Right lobe of liver (tissue), 6 donors: ENCODE data around the gene CDH2. TPM values are rescaled to one million over a fixed set of nuclear protein-coding genes. Genes with fewer than 3 reads are reported as not detected.

ENCODE experiments used
- ATAC-seq, 4 donors: fragments of 200-7000 bp; cut with Tn5 transposase; one replicate each; pipeline ENCODE4 v1.9.1; 2020; ENCODE audit warnings: mild to moderate bottlenecking in 4 of 4, moderate library complexity in 4 of 4
- DNase-seq, 3 donors: peaks; one replicate each; pipeline ENCODE4 v3.0.0-alpha.2; 2020
- H3K27ac ChIP-seq, 3 donors: fragments of 200-600 bp; one replicate each; pipeline ENCODE4 v1.8.0; 2022
- H3K27me3 ChIP-seq, 2 donors: fragments of 200-600 bp; one replicate each; pipeline ENCODE4 v1.8.0; 2022
- H3K36me3 ChIP-seq, 4 donors: fragments of 200-600 bp; sonication (generic) in 1 of 4; one replicate each; pipeline versions ENCODE4 v1.5.1 to v1.8.0; 2017 to 2022; ENCODE audit warnings: control low read depth in 1 of 4
- H3K4me1 ChIP-seq, 4 donors: fragments of 200-600 bp; sonication (generic) in 1 of 4; one replicate each; pipeline versions ENCODE4 v1.5.1 to v1.8.0; 2017 to 2022; ENCODE audit warnings: control low read depth in 1 of 4
- H3K4me3 ChIP-seq, 3 donors: fragments of 200-600 bp; one replicate each; pipeline ENCODE4 v1.8.0; 2022
- H3K9me3 ChIP-seq, 4 donors: fragments of 200-600 bp; sonication (generic) in 1 of 4; one replicate each; pipeline versions ENCODE4 v1.5.1 to v1.8.0; 2017 to 2022; ENCODE audit warnings: control low read depth in 1 of 4
- POLR2A ChIP-seq: fragments of 450-650 bp; IDR thresholded peaks from one replicate; pipeline ENCODE4 v1.6.1; 2017; ENCODE audit warnings: antibody characterized with exemption, mild to moderate bottlenecking
- WGBS: methylation state at CpG from one replicate; pipeline ENCODE4 v1.1.6; 2018; ENCODE audit warnings: low coverage, low lambda C conversion rate; ENCODE audit not compliant: insufficient coverage; ENCODE audit errors: missing lambda C conversion rate; 5-methylcytosine and 5-hydroxymethylcytosine counted together
- intact Hi-C, 2 donors: fragments of 100-400 bp; cut with DNase I; formaldehyde crosslinking; loops; one replicate each; pipeline versions ENCODE4 v1.11.2 to v1.14.1; 2022
- total RNA-seq, 6 experiments: library from RNA; depleted of rRNA in 2 of 6; stranded (reverse); fragments of >200 nt in 2 of 6; fragmentation: NEBNext Ultra II Directional in 3 of 6; extraction: Animal tissue kit (Norgen Biotek cat#: 25700) in 3 of 6; gene quantifications; one replicate each; pipeline versions ENCODE4 v1.1.0 to v1.2.4, GENCODE V29; 2016 to 2023
- TF ChIP-seq, protein P1 (sequence below), 4 donors: fragments of 200-600 bp in 3 of 4; fragments of 450-650 bp in 1 of 4; IDR thresholded peaks; one replicate each; pipeline versions ENCODE4 v1.5.1 to v1.8.0; 2016 to 2022; ENCODE audit warnings: antibody characterized with exemption in 4 of 4, mild to moderate bottlenecking in 2 of 4
- donor health status: DM: no; HTN: yes; CAD: no.
- donor health status: DM: no; HTN: no; CAD: no.
- donor health status: DM: no; HTN: no; CAD: no.
- donor health status: DM: no; HTN: yes; CAD: no.
- donor health status: DM: no; HTN: yes; CAD: no.

The CDH2 gene
- total RNA-seq, 6 experiments from 2014 or later, result 32.3 to 46.8 (median 35.8) TPM

DNA sequence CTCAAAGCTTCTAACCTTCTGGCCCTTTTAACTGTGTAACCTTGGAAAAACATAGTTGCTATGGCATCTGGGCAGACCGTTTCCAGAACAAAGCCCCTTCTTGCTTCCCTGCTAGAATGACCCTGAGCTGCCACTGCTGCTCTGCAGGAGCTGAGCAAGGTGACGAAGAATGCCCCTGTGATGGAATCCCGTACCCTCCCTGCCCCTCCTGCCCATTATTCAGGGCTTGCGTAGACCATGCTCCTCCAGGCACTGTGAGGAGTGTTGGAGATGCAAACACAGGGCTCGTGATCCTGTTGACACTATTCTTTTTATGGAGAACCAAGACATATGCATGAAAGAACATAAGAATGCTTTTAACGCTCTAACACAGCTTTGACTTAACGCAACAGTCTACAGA is 191.1 kb downstream of the CDH2 start:
- Histone ChIP-seq H3K27me3 (no peaks in the 10 kb centered on the region), H3K4me3 (no peak overlapping the region), H3K36me3 (peaks cover 0 to 31% (median 2%) of the 10 kb centered on the region in 4 donors), H3K9me3 (no peaks in the 10 kb centered on the region), H3K27ac (no peak overlapping the region), H3K4me1 (no peaks in the 10 kb centered on the region)
- WGBS, result 93% methylated on average over 5 of the region's 7 CpGs
- no peak for ATAC-seq
- intact Hi-C loops, result no loop called here
- no peak for DNase-seq
- TF ChIP-seq, protein P1, sequence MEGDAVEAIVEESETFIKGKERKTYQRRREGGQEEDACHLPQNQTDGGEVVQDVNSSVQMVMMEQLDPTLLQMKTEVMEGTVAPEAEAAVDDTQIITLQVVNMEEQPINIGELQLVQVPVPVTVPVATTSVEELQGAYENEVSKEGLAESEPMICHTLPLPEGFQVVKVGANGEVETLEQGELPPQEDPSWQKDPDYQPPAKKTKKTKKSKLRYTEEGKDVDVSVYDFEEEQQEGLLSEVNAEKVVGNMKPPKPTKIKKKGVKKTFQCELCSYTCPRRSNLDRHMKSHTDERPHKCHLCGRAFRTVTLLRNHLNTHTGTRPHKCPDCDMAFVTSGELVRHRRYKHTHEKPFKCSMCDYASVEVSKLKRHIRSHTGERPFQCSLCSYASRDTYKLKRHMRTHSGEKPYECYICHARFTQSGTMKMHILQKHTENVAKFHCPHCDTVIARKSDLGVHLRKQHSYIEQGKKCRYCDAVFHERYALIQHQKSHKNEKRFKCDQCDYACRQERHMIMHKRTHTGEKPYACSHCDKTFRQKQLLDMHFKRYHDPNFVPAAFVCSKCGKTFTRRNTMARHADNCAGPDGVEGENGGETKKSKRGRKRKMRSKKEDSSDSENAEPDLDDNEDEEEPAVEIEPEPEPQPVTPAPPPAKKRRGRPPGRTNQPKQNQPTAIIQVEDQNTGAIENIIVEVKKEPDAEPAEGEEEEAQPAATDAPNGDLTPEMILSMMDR (IDR thresholded peaks at IDR 0.05), result no peak
- no peak for TF ChIP-seq POLR2A

DNA sequence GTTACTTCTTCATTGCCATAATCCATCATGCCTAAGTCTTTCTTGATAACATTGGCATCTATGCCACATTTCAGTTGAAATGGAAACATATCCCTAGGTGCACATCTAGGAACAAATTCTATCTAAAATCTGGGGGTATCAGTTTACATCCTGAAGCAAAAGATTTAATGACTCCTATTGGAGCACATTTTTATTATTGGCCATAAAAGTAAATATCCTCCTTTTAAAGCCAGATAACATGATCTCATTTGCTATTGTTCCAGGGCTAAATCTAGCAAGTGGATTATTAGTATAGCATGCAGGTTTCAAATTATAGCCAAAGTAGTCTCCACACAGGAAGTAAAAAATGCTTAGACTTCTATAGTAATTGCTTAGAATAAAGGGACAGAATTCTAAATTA is 193.2 kb downstream of the CDH2 start:
- DNase-seq, result no peak
- no peaks in the 10 kb centered on the region for H3K4me1 ChIP-seq
- H3K4me3 ChIP-seq, result no peak overlapping the region
- H3K9me3 ChIP-seq, result no peaks in the 10 kb centered on the region
- no peak for TF ChIP-seq POLR2A
- TF ChIP-seq, protein P1 (IDR thresholded peaks at IDR 0.05), result no peak
- H3K27ac ChIP-seq, result no peak overlapping the region
- intact Hi-C loops, result no loop called here
- ATAC-seq, result no peak
- H3K27me3 ChIP-seq, result no peaks in the 10 kb centered on the region
- peaks cover 0 to 28% (median 0%) of the 10 kb centered on the region in 4 donors for H3K36me3 ChIP-seq

DNA sequence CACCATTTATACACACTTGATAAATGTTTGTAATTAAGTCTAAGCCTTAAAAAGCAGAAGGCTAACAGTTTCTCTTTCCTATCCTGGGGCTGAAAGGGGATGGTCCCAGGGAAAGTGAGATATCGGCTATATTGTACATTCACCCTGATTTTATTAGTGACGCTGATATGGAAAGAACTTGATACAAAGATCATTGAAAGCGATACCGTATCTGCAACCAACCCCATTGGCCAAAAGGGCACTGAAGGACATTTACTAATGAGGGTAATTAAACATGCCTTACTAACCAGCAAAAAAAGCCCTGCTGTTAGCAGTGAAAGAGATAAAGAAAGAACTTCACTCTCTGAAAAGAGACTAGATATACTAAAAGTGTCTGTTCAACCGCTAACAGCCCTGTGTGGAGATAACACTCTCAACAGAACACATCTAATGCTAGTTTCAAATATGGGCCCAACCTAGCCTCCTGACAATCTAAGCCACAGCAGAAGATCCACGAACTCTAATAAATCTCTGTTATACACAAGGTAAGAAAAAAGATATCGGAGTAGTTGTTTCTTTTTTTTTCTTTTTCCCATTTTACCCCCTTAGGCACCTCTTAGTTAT is 200.0 kb downstream of the CDH2 start:
- no peak overlapping the region for H3K4me3 ChIP-seq
- no peak overlapping the region for H3K27ac ChIP-seq
- ATAC-seq (no peak), DNase-seq (no peak)
- H3K36me3 ChIP-seq, result peaks cover 0 to 3% (median 0%) of the 10 kb centered on the region in 4 donors
- TF ChIP-seq POLR2A, result no peak
- TF ChIP-seq, protein P1 (IDR thresholded peaks at IDR 0.05), result no peak
- H3K27me3 ChIP-seq, result no peaks in the 10 kb centered on the region
- intact Hi-C loops, result no loop called here
- no peaks in the 10 kb centered on the region for H3K9me3 ChIP-seq
- WGBS, result 88% methylated on average over 7 of the region's 7 CpGs
- no peaks in the 10 kb centered on the region for H3K4me1 ChIP-seq

DNA sequence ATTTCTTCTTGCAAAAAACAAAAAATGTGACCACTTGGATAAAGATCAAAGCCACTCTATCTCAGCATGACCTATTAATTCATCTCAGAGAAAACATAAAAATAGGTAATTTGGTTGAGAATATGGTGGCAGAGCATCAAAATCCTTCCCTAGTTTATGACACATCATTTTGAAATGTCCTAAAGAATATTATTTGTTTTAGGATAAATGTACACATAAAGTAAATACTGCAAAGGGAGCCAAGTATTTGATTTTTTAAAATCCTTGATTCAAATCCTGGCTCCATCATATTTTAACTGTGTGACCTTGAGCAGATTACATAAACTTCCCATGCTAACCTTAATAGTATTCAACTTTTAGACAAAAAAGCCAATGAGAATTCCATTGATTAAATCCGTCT is 206.6 kb downstream of the CDH2 start:
- Histone ChIP-seq H3K9me3 (no peaks in the 10 kb centered on the region), H3K4me1 (no peaks in the 10 kb centered on the region), H3K27ac (no peak overlapping the region), H3K4me3 (no peak overlapping the region), H3K27me3 (no peaks in the 10 kb centered on the region), H3K36me3 (no peaks in the 10 kb centered on the region)
- ATAC-seq (no peak), DNase-seq (no peak)
- TF ChIP-seq, protein P1 (IDR thresholded peaks at IDR 0.05), result no peak
- TF ChIP-seq POLR2A, result no peak
- intact Hi-C loops, result no loop called here
- WGBS, result 61% methylated on average over 1 of the region's 1 CpG

DNA sequence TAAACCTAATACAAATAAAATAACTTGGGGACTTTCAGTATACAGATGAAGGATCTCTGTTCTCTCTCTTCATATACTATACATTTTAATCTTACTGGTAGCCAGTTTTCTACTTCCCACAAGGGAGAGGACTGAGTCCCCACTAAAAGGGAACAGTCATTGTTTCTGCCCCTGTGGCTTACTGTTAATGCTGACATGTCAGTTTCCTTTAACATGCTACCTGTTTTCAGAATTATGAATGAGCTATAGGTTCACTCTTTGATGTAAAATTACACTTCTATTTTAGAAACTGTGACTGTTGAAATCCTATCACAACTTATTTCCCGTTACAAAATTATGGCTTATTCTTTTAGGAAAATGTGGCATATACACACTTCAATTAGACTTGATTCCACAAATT is 207.7 kb downstream of the CDH2 start:
- ATAC-seq, result no peak
- Histone ChIP-seq H3K4me3 (no peak overlapping the region), H3K27ac (no peak overlapping the region), H3K27me3 (no peaks in the 10 kb centered on the region), H3K4me1 (no peaks in the 10 kb centered on the region), H3K36me3 (no peaks in the 10 kb centered on the region), H3K9me3 (no peaks in the 10 kb centered on the region)
- TF ChIP-seq POLR2A, result no peak
- TF ChIP-seq, protein P1 (IDR thresholded peaks at IDR 0.05), result no peak
- intact Hi-C loops, result no loop called here
- no peak for DNase-seq
- WGBS, result 80% methylated on average over 1 of the region's 1 CpG
